ENCODE measurements around the gene QSOX1. TPM values are rescaled to one million over a fixed set of nuclear protein-coding genes. Genes with fewer than 3 reads are reported as not detected.
A peak's percentile ranks its signal among the peaks of the same experiment; 100 is the strongest.
"Not testable (repeated sequence)": the region's sequence is repeated elsewhere in the genome, so short reads cannot be mapped to it uniquely, and the experiment has no call there.

QSOX1 gene
- total RNA-seq, 1 donor from 2014 or later = 285 TPM

GRCh38 chr1:180190091-180190490 lies 35.4 kb downstream of the QSOX1 start:
- DNase-seq (ENCODE audit: low spot score) = no peak

- no peak for DNase-seq (ENCODE audit: low spot score)
Measured at GRCh38 chr1:180192172-180192571, 37.5 kb downstream of the QSOX1 start.

- DNase-seq (ENCODE audit: low spot score) = no peak
Measured at GRCh38 chr1:180193141-180194047, 38.7 kb downstream of the QSOX1 start.

DNA sequence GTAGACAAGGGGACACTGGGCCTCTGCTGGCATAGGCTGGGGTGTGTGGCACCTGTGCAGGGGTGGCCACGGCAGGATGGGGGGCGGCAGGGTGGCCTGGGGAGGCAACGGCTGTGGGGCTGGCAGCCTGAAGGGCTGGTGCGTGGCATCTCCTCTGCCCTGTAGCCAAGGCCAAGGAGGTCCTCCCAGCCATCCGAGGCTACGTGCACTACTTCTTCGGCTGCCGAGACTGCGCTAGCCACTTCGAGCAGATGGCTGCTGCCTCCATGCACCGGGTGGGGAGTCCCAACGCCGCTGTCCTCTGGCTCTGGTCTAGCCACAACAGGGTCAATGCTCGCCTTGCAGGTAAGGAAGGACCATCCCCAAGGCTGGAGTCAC lies 39.4 kb downstream of the QSOX1 start:
- no peak for DNase-seq (ENCODE audit: low spot score)

- DNase-seq (ENCODE audit: low spot score) = no peak
Measured at GRCh38 chr1:180194546-180195207, 40.0 kb downstream of the QSOX1 start.

DNA sequence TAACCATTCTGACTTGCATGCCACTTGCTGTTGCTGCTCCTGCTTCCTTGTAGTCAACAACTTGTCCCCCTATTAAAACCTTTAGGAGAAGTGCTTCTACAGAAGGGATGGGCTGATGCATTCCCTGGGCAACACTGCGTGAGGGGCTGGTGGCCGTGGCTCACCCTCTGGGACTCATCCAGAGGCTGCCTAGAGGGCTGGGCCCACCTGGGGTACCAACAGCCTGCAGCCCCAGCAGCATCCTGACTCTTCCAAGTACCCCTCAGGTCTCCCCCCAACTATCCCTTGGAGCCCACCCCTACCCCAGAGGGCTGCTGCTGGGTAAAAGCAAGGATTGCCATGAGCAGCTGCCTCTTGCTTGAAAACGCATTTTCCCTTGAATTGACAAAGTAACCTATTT lies 40.7 kb downstream of the QSOX1 start:
- no peak for DNase-seq (ENCODE audit: low spot score)

GRCh38 chr1:180195916-180196315 lies 41.2 kb downstream of the QSOX1 start:
- no peak for DNase-seq (ENCODE audit: low spot score)

DNA sequence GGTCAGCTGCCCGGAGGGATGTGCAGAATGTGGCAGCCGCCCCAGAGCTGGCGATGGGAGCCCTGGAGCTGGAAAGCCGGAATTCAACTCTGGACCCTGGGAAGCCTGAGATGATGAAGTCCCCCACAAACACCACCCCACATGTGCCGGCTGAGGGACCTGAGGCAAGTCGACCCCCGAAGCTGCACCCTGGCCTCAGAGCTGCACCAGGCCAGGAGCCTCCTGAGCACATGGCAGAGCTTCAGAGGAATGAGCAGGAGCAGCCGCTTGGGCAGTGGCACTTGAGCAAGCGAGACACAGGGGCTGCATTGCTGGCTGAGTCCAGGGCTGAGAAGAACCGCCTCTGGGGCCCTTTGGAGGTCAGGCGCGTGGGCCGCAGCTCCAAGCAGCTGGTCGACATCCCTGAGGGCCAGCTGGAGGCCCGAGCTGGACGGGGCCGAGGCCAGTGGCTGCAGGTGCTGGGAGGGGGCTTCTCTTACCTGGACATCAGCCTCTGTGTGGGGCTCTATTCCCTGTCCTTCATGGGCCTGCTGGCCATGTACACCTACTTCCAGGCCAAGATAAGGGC lies 41.9 kb downstream of the QSOX1 start:
- no peak for DNase-seq (ENCODE audit: low spot score)

GRCh38 chr1:180197231-180197630 lies 42.6 kb downstream of the QSOX1 start:
- DNase-seq (ENCODE audit: low spot score) = no peak

DNA sequence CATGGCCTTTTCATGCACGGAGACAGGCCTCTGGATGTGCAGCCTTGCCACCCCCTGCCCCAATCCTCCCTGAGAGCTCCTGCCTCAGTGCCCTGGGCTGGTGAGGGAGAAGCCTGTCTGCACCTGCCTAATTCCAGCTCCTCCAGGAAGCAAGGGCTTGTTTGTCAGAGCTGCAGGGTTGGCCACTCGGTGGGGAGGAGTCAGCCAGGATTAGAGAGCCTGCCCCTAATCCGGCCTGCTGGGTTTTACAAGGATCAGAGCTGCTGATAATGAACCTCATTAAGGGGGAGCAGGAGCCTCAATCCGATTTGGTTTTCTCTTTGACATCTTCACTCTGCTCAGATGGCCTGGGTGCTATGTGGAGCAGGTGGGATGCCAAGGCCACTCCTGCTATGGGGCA lies 43.5 kb downstream of the QSOX1 start:
- peak; percentile 65 for DNase-seq (ENCODE audit: low spot score)

DNA sequence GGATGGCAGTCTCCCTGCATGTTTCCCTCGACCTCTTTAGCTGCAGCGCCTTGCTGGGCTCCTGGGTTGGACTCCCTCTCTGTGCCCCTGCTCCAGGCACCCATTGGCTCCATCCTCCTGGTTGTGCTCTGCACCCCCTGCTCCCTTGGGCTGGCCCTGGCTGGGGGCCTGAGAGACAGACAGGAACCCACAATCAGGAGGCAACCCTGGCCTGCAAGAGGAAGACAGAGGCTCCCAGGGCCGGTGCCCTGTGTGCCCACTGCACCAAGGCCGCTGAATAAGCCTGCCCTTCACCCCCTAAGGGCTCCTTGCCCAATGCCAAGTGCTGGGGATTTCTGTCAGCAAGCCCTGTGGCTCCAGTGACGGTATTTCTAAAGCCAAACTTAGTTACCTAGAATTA lies 43.9 kb downstream of the QSOX1 start:
- no peak for DNase-seq (ENCODE audit: low spot score)

GRCh38 chr1:180199018-180199417 lies 44.3 kb downstream of the QSOX1 start:
- no peak for DNase-seq (ENCODE audit: low spot score)

DNA sequence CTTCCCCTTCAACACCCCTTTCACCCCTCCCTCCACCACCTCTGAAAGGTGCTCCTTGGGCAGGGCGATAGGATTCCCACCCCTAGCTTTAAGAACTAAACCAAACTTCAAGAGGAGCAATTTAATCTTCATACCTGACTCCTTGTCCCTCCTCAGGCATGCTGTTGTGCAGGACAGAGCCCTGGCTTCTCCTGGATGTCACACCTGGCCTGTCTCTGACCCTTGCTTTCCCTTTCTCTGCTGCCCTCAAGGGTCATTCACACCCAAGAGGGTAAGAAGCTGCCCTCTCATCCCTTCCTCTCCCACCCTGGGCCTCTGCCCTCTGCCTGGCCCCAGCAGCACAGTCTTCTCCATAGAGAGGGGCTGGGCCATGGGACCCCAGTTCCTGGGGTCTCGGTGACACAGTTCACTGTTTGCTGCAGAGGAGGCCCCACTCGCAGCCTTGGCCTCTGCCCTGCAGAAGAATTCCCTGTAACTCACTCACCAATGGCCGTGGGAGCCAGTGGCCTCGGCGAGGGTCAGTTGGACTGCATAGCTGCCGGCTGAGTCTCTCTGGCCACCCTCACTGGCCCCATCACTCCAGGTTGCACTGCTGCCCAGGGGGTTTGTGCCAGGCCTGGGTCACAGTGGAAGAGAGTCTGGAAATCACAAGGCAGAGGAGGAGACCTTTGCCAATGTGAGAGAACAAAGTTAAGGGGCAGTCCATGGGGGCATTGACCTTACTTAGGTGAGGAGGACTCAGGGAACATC lies 47.0 kb downstream of the QSOX1 start:
- no peak for DNase-seq (ENCODE audit: low spot score)

- not testable (repeated sequence) for DNase-seq (ENCODE audit: low spot score)
Measured at GRCh38 chr1:180202588-180202987, 47.9 kb downstream of the QSOX1 start.

DNA sequence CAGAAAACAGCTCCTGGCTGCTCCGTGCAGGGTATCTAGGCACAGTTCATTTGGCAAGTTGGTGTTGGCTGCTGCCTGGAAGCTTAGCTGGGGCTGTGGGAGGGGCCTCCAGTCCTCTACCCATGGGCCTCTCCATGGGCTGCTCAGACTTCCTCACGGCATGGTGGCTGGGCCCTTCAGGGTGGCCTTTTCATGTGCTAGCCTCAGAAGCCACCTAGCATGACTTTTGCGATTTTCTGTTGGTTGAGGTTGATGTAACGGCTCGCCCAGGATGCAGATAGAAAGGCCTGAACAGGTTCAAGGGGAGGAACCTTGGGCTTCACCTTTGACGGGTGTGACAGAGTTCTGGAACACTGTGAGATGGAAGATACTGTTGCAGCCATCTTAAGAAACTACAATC lies 49.6 kb downstream of the QSOX1 start:
- DNase-seq (ENCODE audit: low spot score) = no peak

DNA sequence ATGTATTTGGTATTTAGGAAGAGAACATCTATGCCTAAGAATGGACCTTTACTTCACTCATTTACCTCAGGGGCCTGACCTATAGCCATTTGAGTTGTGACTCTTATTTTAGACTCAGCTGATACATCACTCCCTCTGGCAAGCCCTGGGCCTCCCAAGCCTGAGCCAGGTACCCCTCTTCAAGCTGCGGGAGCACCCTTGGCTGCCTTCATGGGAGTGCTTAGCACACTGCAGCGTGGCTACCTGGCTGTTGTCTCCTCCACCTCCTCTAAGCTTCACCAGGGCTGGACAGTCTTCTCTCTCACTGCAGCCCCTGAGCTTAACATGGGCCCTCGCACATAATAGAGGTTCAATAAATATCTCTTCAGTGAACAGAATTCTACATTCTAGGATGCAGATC lies 51.9 kb downstream of the QSOX1 start:
- DNase-seq (ENCODE audit: low spot score) = no peak

DNA sequence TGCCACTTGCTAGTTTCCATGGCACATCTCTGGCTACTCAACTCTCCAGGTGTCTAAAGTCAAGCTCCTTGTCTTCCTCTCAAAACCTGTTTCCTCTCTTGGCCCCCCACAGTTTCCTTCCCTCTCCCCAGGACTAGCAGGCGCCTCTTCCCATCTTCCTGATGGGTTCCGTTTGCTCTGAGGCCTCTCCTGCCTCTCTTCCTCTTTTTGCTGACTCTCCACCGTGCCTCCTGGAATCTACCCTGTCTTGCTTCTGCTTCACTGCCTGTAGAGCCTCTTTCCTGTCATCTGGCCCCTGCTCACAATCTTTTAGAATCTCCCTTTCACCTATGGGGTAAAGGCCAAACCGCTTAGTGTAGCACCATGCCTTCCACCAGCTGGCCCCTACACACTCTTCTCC lies 53.6 kb downstream of the QSOX1 start:
- DNase-seq (ENCODE audit: low spot score) = no peak

GRCh38 chr1:180210008-180210620 lies 55.4 kb downstream of the QSOX1 start:
- no peak for DNase-seq (ENCODE audit: low spot score)

DNA sequence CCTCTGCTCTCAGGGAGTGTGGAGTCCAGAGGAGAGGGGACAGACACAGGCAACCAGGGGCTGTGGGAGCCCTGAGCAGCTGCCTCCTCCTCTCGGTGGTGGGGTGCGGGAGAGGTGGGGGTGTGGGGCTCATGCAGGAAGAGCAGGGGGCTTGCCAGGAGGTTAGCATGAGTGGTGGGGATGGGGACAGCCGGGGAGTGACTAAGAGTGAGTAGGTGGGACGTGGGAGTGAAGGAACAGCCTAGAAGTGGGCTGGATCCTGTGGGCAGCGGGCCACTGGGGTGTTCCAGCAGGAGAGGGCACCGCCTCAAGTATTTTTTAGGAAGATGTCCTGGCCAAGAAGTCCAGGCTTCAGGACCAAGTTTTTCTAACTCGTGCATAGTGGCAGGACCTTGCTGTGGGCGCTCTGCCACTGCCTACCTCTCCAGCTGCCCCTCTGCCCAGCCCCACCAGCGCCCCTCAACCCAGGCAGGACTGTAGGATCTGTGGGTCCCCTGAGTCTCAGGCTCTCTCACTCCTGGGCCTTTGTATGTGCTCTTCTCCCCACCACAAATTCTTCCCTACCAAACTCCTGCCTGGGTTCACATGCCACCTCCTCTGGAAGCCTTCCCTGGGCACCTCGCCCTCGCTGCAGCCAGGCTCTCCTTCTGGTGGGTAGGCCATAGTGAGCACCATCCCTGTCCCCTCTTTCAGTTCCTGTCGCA lies 56.6 kb downstream of the QSOX1 start:
- DNase-seq (ENCODE audit: low spot score) = no peak

- no peak for DNase-seq (ENCODE audit: low spot score)
Measured at GRCh38 chr1:180211860-180212229, 57.2 kb downstream of the QSOX1 start.
